ENCODE data around the gene CCT7. TPM values are rescaled to one million over a fixed set of nuclear protein-coding genes. Genes with fewer than 3 reads are reported as not detected.
"Not testable (repeated sequence)": the region's sequence is repeated elsewhere in the genome, so short reads cannot be mapped to it uniquely, and the experiment has no call there.

The CCT7 gene
- total RNA-seq (2014; rRNA removed; shearing (Covaris generic)): 797 and 982 TPM in 2 replicates

- in situ Hi-C loops (cut with HindIII; ENCODE audit: low sequenced_read_pairs): no loop called here
- DNase-seq (ENCODE audit: low spot score): peak; percentile 96
Observed at GRCh38 chr2:73233932-73234832, at the start of gene CCT7. Gene CCT7 (plus strand): TSS chr2:73234308. CDS start chr2:73234379, 71 bp downstream.

GRCh38 chr2:73185965-73186364 is 48.1 kb upstream of the CCT7 start:
- in situ Hi-C loops (cut with HindIII; ENCODE audit: low sequenced_read_pairs): no loop called here

GRCh38 chr2:73187549-73187948 is 46.6 kb upstream of the CCT7 start:
- no peak for DNase-seq (ENCODE audit: low spot score)
- in situ Hi-C loops (cut with HindIII; ENCODE audit: low sequenced_read_pairs): no loop called here

More at GRCh38 chr2:73185965-73186364, 48.1 kb upstream of the CCT7 start:
- DNase-seq (ENCODE audit: low spot score): no peak

GRCh38 chr2:73197579-73197978 is 36.5 kb upstream of the CCT7 start:
- no peak for DNase-seq (ENCODE audit: low spot score)
- in situ Hi-C loops (cut with HindIII; ENCODE audit: low sequenced_read_pairs): no loop called here

GRCh38 chr2:73200281-73200680 is 33.8 kb upstream of the CCT7 start:
- DNase-seq (ENCODE audit: low spot score); in situ Hi-C loops (cut with HindIII; ENCODE audit: low sequenced_read_pairs): not testable (repeated sequence)

GRCh38 chr2:73202156-73203054 is 31.7 kb upstream of the CCT7 start, which contains the start of gene NOTO:
Gene NOTO (plus strand): TSS chr2:73202574. CDS start chr2:73202667, 93 bp downstream.
- DNase-seq (ENCODE audit: low spot score): peak; percentile 39
- in situ Hi-C loops (cut with HindIII; ENCODE audit: low sequenced_read_pairs): no loop called here

GRCh38 chr2:73203055-73203681 is 30.9 kb upstream of the CCT7 start:
- in situ Hi-C loops (cut with HindIII; ENCODE audit: low sequenced_read_pairs): no loop called here
- no peak for DNase-seq (ENCODE audit: low spot score)

GRCh38 chr2:73205611-73206010 is 28.5 kb upstream of the CCT7 start:
- no peak for DNase-seq (ENCODE audit: low spot score)
- in situ Hi-C loops (cut with HindIII; ENCODE audit: low sequenced_read_pairs): no loop called here

GRCh38 chr2:73208258-73208657 is 25.9 kb upstream of the CCT7 start:
- in situ Hi-C loops (cut with HindIII; ENCODE audit: low sequenced_read_pairs): no loop called here
- no peak for DNase-seq (ENCODE audit: low spot score)

- no peak for DNase-seq (ENCODE audit: low spot score)
Observed at GRCh38 chr2:73210019-73210418, 24.1 kb upstream of the CCT7 start.

GRCh38 chr2:73210696-73211095 is 23.4 kb upstream of the CCT7 start:
- in situ Hi-C loops (cut with HindIII; ENCODE audit: low sequenced_read_pairs): no loop called here
- no peak for DNase-seq (ENCODE audit: low spot score)

More at GRCh38 chr2:73210019-73210418, 24.1 kb upstream of the CCT7 start:
- in situ Hi-C loops (cut with HindIII; ENCODE audit: low sequenced_read_pairs): no loop called here

GRCh38 chr2:73212098-73212447 is 22.0 kb upstream of the CCT7 start:
- in situ Hi-C loops (cut with HindIII; ENCODE audit: low sequenced_read_pairs): no loop called here
- no peak for DNase-seq (ENCODE audit: low spot score)

GRCh38 chr2:73212448-73213176 is 21.5 kb upstream of the CCT7 start:
- in situ Hi-C loops (cut with HindIII; ENCODE audit: low sequenced_read_pairs): no loop called here
- peak; percentile 71 for DNase-seq (ENCODE audit: low spot score)

- in situ Hi-C loops (cut with HindIII; ENCODE audit: low sequenced_read_pairs): no loop called here
- DNase-seq (ENCODE audit: low spot score): peak; percentile 83
Observed at GRCh38 chr2:73214120-73215035, 19.7 kb upstream of the CCT7 start, which contains the start of gene SMYD5. Gene SMYD5 (plus strand): TSS chr2:73214245. CDS start chr2:73214267, 22 bp downstream.

GRCh38 chr2:73215254-73215653 is 18.9 kb upstream of the CCT7 start:
- no peak for DNase-seq (ENCODE audit: low spot score)
- in situ Hi-C loops (cut with HindIII; ENCODE audit: low sequenced_read_pairs): no loop called here

GRCh38 chr2:73217160-73217559 is 16.9 kb upstream of the CCT7 start:
- in situ Hi-C loops (cut with HindIII; ENCODE audit: low sequenced_read_pairs): no loop called here
- no peak for DNase-seq (ENCODE audit: low spot score)

GRCh38 chr2:73217826-73218225 is 16.3 kb upstream of the CCT7 start:
- in situ Hi-C loops (cut with HindIII; ENCODE audit: low sequenced_read_pairs): no loop called here
- no peak for DNase-seq (ENCODE audit: low spot score)

- in situ Hi-C loops (cut with HindIII; ENCODE audit: low sequenced_read_pairs): no loop called here
Observed at GRCh38 chr2:73218298-73218697, 15.8 kb upstream of the CCT7 start.

More at GRCh38 chr2:73218298-73218697, 15.8 kb upstream of the CCT7 start:
- DNase-seq (ENCODE audit: low spot score): no peak

Measured in G401 (cell line).